Epidermal melanocyte (primary cell): ENCODE results near the gene R3HCC1L.

ENCODE experiments used
- DNase-seq: peaks from one replicate; pipeline ENCODE4 v3.0.0; 2011; ENCODE audit warnings: low spot score; ENCODE audit not compliant: insufficient read length

R3HCC1L gene

GRCh38 chr10:98272656-98273055 lies 138.2 kb downstream of the R3HCC1L start:
- no peak for DNase-seq

- no peak for DNase-seq
Measured at GRCh38 chr10:98273057-98273850, 138.8 kb downstream of the R3HCC1L start.

- DNase-seq: no peak
Measured at GRCh38 chr10:98274562-98274961, 140.1 kb downstream of the R3HCC1L start.

GRCh38 chr10:98276311-98276710 lies 141.9 kb downstream of the R3HCC1L start:
- no peak for DNase-seq

GRCh38 chr10:98285416-98285815 lies 151.0 kb downstream of the R3HCC1L start:
- DNase-seq: no peak

GRCh38 chr10:98286419-98286818 lies 152.0 kb downstream of the R3HCC1L start:
- no peak for DNase-seq

GRCh38 chr10:98287321-98287720 lies 152.9 kb downstream of the R3HCC1L start:
- DNase-seq: no peak

GRCh38 chr10:98289802-98290209 lies 155.3 kb downstream of the R3HCC1L start:
- DNase-seq: no peak

GRCh38 chr10:98292971-98293370 lies 158.5 kb downstream of the R3HCC1L start:
- DNase-seq: no peak

GRCh38 chr10:98293550-98294269 lies 159.3 kb downstream of the R3HCC1L start:
- no peak for DNase-seq

GRCh38 chr10:98294270-98294627 lies 159.8 kb downstream of the R3HCC1L start:
- no peak for DNase-seq
